ENCODE measurements around the gene ACOT4.
"Not testable (repeated sequence)": the region's sequence is repeated elsewhere in the genome, so short reads cannot be mapped to it uniquely, and the experiment has no call there.

ACOT4 gene

GRCh38 chr14:73634011-73634833, 42.5 kb downstream of the ACOT4 start:
- no peak for DNase-seq

- not testable (repeated sequence) for DNase-seq
These were observed 44.7 kb downstream of the ACOT4 start for GRCh38 chr14:73636355-73636754.

GRCh38 chr14:73637830-73638229, 46.2 kb downstream of the ACOT4 start:
- no peak for DNase-seq

GRCh38 chr14:73640796-73641365, 49.2 kb downstream of the ACOT4 start:
- no peak for DNase-seq

GRCh38 chr14:73644531-73645247, 53.0 kb downstream of the ACOT4 start, which contains the start of gene DNAL1:
DNAL1 (plus strand) TSS chr14:73644986; CDS start chr14:73645040, 54 bp downstream.
- DNase-seq = peak; percentile 92 to 94

- no peak for DNase-seq
These were observed 53.6 kb downstream of the ACOT4 start for GRCh38 chr14:73645248-73645610.
